Measurements from ENCODE around the gene KLK10.

DNA sequence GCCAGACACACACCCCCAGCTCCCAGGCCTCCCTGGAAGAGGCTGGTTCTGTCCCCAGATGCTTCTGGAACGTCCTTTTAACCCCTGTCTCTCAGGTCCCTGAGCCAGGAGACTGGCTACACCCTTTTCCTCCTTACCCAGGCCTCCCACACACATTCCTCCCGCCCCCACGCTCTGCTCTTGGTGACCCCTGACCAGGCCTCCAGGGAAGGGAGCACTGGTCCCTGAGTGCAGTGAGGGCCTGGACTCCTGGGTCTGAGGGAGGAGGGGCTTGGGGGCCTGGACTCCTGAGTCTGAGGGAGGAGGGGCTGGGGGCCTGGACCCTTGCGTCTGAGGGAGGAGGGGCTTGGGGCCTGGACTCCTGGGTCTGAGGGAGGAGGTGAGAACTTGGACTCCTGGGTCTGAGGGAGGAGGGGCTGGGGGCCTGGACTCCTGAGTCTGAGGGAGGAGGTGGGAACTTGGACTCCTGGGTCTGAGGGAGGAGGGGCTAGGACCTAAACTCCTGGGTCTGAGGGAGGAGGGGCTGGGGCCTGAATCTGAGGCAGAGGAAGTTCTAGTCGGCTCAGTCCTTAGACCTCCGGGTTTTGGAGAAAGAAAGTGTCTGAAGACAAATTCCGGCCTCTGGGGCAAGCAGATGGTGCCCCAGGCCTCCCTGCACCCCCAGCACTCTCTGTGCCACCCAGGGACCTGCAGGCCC, 50.6 kb downstream of the KLK10 start:
- TF ChIP-seq, protein P1, sequence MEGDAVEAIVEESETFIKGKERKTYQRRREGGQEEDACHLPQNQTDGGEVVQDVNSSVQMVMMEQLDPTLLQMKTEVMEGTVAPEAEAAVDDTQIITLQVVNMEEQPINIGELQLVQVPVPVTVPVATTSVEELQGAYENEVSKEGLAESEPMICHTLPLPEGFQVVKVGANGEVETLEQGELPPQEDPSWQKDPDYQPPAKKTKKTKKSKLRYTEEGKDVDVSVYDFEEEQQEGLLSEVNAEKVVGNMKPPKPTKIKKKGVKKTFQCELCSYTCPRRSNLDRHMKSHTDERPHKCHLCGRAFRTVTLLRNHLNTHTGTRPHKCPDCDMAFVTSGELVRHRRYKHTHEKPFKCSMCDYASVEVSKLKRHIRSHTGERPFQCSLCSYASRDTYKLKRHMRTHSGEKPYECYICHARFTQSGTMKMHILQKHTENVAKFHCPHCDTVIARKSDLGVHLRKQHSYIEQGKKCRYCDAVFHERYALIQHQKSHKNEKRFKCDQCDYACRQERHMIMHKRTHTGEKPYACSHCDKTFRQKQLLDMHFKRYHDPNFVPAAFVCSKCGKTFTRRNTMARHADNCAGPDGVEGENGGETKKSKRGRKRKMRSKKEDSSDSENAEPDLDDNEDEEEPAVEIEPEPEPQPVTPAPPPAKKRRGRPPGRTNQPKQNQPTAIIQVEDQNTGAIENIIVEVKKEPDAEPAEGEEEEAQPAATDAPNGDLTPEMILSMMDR (IDR thresholded peaks at IDR 0.05) = no peak
- TF ChIP-seq POLR2A (IDR thresholded peaks at IDR 0.05) = no peak

Measured in lower leg skin (tissue), 3 donors.